Right renal cortex interstitium (tissue), 3 donors: ENCODE measurements around the gene TTLL11. TPM values are rescaled to one million over a fixed set of nuclear protein-coding genes. Genes with fewer than 3 reads are reported as not detected.

Source experiments
- DNase-seq, 3 donors: peaks; one replicate each; pipeline ENCODE4 v3.0.0-alpha.2; 2013; ENCODE audit warnings: low read depth in 3 of 3, low spot score in 2 of 3
- polyA plus RNA-seq, 3 donors: library from polyadenylated mRNA; unstranded; fragments of 120-200 nt; gene quantifications; one replicate each; pipeline ENCODE4 v1.2.1, GENCODE V29; 2013; ENCODE audit not compliant: insufficient read length in 3 of 3

Gene TTLL11
- 1 to 10 TPM; 6.0 to 6.7 (median 6.2) TPM for polyA plus RNA-seq

- peak; percentile 64 to 82 (median 72) for DNase-seq
Measured at GRCh38 chr9:122092611-122093506, at the start of gene TTLL11. TSS of gene TTLL11 (minus strand) at chr9:122093308. CDS start at chr9:122093148, 160 bp downstream.

DNA sequence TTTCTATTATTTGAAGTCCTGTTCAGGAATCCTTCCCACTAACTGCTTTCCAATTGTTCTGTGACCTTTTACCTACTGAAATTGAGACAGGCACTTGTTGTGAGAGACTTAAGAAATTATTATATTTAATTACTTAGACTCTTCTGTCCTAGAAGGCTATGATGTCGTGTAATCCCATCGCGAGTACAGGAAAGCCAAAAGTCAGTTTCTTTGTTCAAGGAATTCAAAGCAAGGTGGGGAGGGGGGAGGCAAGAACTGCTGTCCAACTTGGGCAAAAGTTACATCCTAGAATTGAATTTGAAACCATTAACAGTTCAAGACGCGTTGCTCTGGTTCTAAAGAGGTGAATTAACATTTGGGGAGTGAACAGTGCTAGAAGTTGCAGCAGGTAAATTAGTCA lies 48.6 kb upstream of the TTLL11 start:
- no peak for DNase-seq

- DNase-seq, result no peak
Measured at GRCh38 chr9:122140368-122141193, 47.5 kb upstream of the TTLL11 start.

DNA sequence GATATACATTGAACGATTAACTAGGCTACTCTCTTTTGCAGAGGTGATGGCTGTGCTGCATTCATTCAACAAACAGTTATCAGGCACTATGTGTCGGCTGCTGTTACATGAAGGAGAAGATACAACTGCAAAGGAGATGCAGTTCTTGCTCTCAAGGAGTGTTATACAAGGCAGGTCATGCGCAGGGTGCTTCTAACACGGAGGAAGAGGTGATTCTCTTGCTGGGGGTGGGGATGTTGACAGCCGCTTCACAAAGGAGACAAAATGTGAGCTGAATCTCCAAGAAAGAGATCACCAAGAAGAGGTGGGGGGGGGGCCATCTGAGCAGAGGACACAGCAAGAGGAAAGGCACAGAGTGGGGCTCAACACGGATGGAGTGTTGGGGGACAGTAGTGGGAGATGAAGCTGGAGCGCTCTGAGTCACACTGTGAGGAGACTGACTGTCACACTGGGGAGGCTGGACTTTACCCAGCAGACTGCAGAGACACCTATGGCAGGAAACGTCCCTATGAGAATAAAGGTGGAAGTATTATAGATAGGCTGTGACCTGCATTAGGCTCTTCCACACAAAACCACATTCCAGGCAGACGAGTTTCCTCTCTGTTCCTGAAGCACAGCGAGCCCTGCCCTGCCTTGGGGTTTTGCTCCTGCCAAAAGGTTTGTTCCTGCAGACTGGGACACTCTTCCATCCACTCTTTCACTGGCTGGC lies 45.6 kb upstream of the TTLL11 start:
- no peak for DNase-seq

DNA sequence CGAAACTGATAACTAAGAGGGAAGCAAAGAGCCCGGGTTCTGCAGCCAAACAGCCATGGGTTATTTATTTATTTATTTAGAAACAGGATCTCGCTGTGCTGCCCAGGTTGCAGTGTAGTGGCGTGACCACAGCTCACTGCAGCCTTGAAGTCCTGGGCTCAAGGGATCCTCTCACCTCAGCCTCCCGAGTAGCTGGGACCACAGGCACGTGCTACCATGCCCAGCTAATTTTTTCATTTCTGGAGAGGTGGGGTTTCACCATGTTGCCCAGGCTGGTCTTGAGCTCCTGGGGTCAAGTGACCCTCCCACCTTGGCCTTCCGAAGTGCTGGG lies 42.4 kb upstream of the TTLL11 start:
- DNase-seq, result no peak

DNA sequence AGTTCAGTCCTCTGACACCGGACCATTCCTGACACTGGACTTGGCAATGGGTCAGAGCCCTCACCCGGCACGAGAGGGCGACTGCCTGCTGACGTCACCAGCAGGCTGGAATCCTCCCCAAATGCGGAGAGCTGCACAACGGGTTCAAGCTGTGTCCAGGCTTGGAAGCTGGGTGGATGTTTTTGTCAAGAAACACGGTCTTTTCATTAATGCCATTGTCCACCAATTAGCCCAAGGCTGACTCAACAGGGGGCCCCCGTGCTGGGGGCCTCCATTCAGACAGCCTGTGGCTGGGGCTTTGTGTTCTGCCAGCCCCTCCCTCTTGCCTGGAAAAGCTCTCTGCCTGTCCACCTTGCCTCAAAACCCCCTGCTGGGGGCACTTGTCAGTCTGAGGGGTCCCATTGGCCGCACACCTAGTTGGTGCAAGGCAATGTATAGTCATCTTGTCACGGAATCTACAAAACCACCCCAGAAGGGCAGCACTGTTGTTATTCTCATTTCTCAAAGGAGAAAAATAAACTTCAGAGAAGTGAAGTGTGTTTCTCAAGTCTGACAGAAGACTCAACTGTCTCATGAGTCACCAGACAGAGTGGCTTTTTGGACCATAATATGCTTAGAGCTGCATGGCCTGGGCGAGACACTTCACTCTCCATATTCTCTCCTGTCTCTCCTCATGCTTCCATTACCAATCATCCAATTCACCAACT lies 41.9 kb upstream of the TTLL11 start:
- DNase-seq, result no peak

DNA sequence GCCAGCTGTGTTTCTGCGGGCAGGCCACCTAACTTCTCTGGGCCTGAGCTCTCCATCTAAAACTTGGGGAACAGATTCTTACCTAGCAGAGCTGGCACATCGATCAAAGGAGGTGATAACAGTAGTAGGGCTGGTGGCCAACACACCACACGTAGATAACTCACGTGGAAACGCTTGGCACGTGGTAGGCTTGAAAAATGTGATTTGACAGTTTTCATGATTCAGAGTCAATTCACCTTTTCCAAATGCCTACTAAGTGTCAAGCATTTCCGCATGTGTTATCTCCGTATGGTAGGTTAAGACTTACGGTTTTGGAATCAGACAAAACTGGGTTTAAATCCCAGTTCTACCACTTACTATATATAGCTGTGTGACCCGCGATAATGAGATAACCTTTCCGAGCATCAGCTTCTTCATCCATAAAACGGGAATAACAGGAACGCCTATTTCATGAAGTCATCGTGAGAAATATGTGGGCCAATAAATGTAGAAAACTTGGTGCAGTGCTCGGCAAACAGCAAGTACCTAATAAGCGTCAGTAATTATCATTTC lies 41.0 kb upstream of the TTLL11 start:
- no peak for DNase-seq

DNA sequence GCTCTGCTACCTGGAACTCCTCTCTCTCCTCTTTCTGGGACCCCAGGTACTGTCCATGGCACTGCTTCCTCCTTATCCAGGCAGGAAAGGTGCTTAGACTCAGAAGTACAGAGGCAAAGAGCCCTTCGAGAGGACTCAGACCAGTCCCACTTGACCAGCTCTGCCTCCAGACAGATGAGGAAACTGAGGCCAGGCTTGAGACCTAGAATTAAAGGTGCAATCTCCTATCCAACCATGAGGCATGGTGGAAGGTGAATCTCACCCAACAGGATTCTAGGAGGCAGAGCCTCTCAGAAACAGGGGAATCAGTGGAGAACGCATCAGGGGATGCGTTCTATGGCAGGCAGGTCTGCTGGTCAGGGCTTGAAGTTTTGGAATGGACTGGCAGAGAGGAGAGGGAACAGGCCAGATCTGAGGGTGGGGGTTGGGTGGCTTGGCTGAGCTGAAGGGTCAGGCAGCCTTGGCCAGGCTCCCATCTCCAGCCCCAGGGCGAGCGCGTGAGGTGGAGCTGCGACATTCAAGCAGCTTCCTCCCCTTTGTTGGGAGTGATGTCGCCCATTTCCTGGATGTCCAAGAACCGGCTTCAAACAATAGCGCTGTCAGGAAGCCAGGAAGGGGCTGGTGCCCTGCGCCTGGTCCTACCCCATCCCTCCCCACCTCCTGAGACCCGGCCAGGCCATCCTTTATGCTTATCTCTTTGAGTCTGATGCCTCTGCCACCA lies 40.3 kb upstream of the TTLL11 start:
- no peak for DNase-seq

- DNase-seq, result no peak
Measured at GRCh38 chr9:122132539-122132938, 39.4 kb upstream of the TTLL11 start.

GRCh38 chr9:122131401-122132001 lies 38.4 kb upstream of the TTLL11 start:
- DNase-seq, result no peak

DNA sequence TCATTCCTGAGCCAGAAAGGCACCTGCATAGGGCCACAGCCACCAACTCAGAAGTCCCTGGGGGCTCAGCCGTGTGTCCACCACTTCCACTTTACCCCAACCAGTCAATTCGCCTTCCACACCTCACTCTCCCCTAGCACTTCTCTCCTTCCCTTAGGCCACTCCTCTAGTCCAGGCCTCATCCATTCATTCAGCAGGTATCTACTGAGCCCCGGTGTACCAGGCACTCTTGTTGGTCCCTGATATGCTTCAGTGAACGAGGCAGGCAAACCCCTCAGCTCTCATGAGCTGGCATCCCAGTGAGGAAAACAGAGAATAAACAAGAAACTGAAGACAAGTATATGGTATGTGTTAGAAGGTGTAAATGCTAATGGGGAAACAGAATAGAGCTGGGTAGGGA lies 37.7 kb upstream of the TTLL11 start:
- DNase-seq, result no peak

- no peak for DNase-seq
Measured at GRCh38 chr9:122129969-122130368, 36.9 kb upstream of the TTLL11 start.

DNA sequence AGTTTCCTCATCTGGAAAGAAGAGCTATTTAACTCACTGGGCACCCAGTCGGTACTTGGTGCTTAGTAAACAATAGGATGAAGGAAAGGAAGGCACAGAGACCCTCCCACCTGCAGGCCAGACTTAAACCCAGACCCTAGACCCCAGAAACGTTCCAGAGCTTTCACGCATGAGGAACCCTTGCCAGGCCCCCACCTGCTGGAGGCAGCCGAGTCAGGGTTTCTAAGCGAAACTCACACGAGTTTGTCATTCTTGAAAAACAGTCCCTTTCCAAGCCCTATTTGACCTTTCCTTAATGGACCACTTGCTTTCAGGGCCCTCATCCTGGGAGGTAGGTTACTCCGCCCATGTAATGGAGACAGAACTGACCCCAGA lies 35.8 kb upstream of the TTLL11 start:
- no peak for DNase-seq

DNA sequence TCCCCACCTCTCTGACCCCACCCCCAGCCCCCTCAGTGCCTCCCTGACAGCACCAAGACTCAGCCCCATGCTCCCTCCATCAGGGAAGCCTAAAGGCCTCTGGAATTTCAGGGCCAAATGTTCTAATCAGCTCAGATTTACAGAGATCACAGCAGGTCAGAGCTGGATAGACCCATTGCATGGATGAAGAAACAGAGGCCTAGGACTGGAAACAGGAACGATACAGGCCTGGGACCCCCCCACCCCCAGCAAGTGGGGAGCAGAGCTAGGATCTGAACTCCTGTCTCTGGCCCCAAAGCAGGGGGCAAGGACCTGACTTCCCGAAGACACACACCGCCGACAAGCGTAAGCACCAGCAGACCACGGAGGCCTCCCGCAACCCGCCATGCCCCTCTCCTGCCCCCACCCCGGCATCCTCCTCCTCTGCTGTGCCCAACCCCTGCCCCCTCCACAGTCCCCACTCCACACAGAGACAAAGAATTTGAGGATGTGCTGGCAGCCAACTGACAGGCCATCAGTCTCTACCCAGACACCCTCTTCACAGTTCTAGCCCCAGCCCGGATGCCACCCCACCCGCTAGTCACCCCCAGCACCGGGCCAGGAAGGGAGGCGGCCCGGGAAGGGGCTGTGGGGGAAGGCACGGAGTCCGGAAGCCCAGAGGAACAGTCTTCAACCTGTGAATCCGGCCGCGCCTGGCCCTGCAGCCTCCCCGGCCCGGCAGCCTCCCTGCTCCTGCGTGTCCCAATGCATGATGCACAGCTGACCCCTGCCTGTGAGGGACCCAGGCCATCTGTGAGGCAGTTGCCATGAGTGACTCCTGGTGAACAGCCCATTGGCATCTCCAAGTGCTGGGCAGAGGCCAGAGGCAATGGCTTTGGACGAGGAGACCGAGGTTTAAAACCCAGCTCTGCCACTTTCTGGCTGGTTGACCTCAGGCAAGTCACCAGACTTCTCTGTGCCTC lies 35.2 kb upstream of the TTLL11 start:
- DNase-seq, result no peak

- no peak for DNase-seq
Measured at GRCh38 chr9:122127396-122127798, 34.3 kb upstream of the TTLL11 start.

DNA sequence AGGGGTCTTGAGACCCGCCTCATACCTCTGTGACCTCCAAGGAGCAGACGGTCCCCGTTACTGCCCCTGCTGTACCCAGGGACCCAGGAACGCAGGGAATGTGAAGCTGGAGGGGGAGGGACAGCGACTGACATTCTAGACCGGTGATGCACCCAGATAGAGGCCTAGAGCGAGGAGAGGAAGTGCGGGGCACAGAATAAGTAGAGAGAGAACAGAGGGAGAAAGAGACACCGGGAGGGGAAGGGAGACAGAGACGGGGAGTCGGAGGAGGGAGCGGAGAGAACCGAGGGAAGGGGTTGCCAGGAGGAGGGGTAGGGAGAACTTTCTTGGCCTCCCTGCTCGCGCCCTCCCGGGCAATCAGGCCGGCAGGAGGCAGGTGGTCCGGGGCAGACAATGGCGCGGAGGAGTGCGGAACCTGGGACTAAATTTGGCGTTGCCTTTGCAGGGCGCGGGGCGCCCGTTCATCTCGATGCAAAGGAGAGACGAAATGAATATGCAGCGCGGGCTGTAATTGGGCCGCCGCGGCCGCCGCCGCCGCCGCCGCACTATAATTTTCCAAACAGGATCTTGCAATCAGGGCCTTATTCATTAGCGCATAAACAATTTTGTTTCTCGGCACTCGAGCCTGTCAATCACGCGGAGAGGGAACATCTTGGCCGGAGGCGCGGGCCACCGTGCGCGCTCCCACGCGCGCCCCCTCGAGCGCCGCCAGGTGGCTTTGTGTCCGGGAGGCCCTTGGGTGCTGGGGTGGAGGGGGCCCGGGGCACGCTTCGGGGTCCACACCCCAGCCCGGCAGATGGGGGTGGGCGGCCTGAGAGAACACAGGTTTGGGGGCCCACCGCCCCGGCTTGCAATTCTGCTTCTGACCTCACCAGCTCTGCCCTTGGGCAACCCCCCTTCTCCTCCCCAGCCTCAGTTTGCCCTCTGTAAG lies 33.5 kb upstream of the TTLL11 start:
- peak in 1 of 3 donors; percentile 39 for DNase-seq
